Breast epithelium (tissue), 3 donors: Measurements from ENCODE around the gene GART.

Source experiments
- CTCF ChIP-seq, 3 donors: fragments of 450-650 bp; IDR thresholded peaks; one replicate each; pipeline ENCODE4 v1.5.1; 2016 to 2017; ENCODE audit warnings: antibody characterized with exemption in 3 of 3, mild to moderate bottlenecking in 3 of 3, moderate library complexity in 3 of 3
- POLR2A ChIP-seq: fragments of 450-650 bp; IDR thresholded peaks from one replicate; pipeline ENCODE4 v1.6.1; 2016; ENCODE audit warnings: antibody characterized with exemption, mild to moderate bottlenecking, moderate library complexity

- TF ChIP-seq CTCF (IDR thresholded peaks at IDR 0.05) (no peak), POLR2A (no peak)
Observed at GRCh38 chr21:33588485-33589335, 46.8 kb upstream of the GART start, which contains the start of gene DONSON.
